Activated T-cell treated with anti-CD3 and anti-CD28 coated beads for 48 hours (primary cell): ENCODE results near the gene SLC26A1.

ENCODE experiments used
- DNase-seq: peaks from one replicate; pipeline ENCODE4 v3.0.0-alpha.2; 2020; ENCODE audit warnings: low read depth

The SLC26A1 gene

GRCh38 chr4:964346-965025 lies 28.7 kb downstream of the SLC26A1 start:
- DNase-seq = no peak

GRCh38 chr4:963276-964225 lies 29.7 kb downstream of the SLC26A1 start:
- DNase-seq = no peak

GRCh38 chr4:962231-963208 lies 30.7 kb downstream of the SLC26A1 start:
- DNase-seq = no peak

- no peak for DNase-seq
Measured at GRCh38 chr4:961351-962230, 31.6 kb downstream of the SLC26A1 start.

DNA sequence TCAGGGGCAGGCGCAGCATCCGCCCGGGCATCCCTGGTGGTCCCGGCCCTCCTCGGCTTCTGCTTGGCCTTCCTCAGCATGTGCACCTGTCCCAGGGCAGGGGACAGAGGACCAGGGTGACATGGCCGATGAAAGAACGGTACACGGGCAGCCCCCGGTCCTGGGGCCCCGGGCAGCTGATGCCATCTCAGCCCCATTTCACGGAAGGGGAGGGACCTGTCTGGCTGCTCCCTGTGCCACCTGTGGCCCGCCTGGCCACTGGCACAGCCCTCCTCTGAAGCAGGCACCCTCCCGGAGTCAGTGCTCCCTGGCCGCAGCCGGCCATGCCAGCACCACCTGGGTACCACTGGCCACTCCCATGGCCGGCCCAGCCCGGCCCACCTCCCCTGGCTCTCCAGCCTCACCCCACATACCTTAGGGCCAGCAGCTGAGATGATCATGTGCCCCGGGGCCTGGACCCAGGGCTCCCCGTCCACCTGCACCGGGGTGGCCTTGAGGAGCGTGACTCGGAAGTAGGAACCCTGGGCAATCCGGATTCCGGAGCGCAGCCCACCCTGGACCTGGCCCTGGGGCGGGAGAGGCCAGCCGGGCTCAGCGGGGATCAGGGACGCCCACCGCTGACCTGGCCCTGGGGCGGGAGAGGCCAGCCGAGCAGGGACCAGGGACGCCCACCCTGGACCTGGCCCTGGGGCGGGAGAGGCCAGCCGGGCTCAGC lies 32.4 kb downstream of the SLC26A1 start:
- no peak for DNase-seq

DNA sequence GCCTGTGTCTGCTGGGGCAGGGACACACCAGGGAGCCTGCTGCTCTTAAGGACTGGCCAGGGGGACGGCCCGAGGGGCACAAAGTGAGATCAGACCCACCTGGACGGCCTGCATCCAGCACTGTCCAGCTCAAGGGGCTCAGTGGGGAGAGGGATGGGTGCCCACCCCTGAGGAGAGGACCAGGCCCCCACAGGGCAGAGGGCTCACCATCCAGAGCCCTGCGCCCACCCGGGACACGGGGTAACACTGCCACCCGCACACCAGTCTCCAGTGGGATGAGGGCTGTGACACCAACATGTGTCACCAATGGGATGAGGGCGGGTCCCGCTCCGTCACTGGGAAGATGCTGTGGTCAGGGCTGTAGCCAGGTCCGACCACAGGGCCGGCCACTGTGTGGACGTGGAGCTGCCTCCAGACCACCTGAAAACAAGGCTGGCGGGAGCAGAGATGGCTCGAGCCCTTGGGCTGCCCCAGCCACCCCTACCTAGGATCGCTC lies 33.0 kb downstream of the SLC26A1 start:
- no peak for DNase-seq

GRCh38 chr4:959338-960139 lies 33.7 kb downstream of the SLC26A1 start:
- DNase-seq = no peak

GRCh38 chr4:958696-959337 lies 34.4 kb downstream of the SLC26A1 start:
- DNase-seq = no peak

DNA sequence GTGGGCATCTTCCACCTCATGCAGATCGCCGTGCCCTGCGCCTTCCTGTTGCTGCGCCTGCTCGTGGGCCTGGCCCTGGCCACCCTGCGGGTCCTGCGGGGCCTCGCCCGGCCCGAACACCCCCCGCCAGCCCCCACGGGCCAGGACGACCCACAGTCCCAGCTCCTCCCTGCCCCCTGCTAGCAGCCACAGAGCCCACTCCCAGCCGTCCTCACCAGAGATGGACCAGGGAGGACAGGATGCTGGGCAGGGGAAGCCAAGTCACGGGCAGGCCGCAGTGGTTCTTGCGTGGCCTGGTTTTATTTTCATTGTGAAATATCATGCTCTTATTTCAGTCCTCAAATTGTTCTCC lies 34.9 kb downstream of the SLC26A1 start:
- DNase-seq = no peak

- no peak for DNase-seq
Measured at GRCh38 chr4:957581-958313, 35.5 kb downstream of the SLC26A1 start.

- DNase-seq = no peak
Measured at GRCh38 chr4:957231-957580, 36.0 kb downstream of the SLC26A1 start.

GRCh38 chr4:956531-957230 lies 36.5 kb downstream of the SLC26A1 start:
- no peak for DNase-seq

GRCh38 chr4:955931-956381 lies 37.2 kb downstream of the SLC26A1 start:
- no peak for DNase-seq

DNA sequence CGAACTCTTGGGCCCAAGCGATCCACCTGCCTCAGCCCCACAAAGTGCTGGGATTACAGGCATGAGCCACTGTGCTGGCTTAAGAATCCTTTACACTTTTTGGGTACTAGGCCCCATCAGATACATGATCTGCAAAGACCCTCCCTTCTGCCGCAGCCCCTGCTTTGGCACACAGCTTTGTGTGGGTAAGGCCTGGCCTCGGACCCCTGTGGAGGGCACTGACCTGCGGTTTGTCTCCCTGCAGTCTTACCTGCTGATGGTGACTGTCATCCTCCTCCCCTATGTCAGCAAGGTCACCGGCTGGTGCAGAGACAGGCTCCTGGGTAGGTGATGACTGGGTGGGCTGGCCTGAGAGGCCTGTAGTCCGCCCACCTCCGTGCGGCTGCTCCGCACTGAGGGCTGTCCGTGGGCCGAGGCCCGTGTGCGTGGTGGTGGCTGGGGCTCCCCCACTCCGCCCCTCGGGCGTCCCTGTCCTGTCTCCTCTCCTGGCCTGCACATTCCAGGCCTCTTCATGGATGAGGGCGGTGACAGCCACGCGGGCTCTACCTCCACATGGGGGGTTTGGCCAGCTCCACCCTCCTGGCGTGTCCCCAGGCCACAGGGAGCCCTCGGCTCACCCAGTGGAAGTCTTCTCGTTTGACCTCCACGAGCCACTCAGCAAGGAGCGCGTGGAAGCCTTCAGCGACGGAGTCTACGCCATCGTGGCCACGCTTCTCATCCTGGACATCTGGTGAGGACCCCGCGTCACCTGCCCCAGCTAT lies 37.9 kb downstream of the SLC26A1 start:
- no peak for DNase-seq

DNA sequence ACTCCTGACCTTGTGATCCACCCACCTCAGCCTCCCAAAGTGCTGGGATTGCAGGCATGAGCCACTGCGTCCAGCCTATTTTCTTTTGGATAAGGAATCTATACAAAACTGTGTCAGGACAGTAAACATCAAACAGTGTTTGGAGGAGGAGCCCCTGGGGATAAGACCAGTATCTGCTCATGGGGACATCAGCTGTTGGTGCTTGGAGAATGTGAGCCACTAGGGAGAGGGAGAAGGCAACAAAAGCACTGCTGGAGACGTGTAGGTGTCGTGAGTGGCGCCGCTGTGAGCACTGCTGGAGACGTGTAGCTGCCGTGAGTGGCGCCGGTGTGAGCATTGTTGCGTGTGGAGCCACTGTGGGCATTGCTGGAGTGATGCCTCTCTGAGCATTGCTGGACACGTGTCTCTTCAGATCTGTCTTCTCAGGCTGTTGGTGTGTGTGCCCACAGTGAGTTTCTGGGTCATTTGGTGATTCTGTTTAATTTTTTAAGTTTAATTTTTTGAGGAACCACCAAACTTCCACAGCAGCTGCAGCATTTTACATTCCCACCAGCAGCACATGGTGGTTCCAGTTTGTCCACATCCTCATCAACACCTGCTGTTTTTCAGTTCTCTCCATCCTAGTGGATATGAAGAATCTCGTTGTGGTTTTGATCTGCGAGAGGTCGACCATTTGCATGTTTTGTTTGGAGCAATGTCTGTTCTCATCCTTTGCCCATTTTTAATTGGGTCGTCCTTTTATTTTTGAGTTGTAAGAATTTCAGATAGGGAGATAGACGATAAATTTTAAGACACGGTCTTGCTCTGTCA lies 38.8 kb downstream of the SLC26A1 start:
- DNase-seq = no peak

DNA sequence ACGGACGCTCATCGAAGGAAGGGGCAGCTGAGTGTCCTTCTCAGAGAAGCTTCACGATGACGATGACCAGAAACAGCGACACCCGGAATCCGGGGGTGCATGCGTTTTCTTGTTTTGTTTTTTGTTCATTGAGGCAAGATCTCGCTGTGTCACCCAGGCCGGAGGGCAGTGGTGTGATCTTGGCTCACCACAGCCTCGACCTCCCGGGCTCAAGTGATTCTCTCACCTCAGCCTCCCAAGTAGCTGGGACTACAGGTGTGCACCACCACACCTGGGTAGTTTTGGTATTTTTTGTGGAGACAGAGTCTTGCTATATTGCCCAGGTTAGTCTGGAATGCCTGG lies 39.7 kb downstream of the SLC26A1 start:
- DNase-seq = no peak
